Measurements from ENCODE around the gene CCDC86.

The CCDC86 gene

GRCh38 chr11:60870276-60870675 is 28.4 kb downstream of the CCDC86 start:
- H3F3A ChIP-seq (ENCODE audit: control insufficient read depth, insufficient read depth): no peaks in the 10 kb centered on the region
- no peaks in the 10 kb centered on the region for H3K79me2 ChIP-seq (ENCODE audit: control insufficient read depth, low read length)
- H3K4me2 ChIP-seq (ENCODE audit: low read length): no peak overlapping the region
- no peak overlapping the region for H3K4me3 ChIP-seq (ENCODE audit: low read length)
- no peaks in the 10 kb centered on the region for H3K9me2 ChIP-seq (replicated peaks; ENCODE audit: control insufficient read depth, low read length)
- H3K36me3 ChIP-seq (ENCODE audit: control insufficient read depth, low read length): no peaks in the 10 kb centered on the region
- H3K4me1 ChIP-seq (ENCODE audit: control insufficient read depth, low read length): no peaks in the 10 kb centered on the region
- no peaks in the 10 kb centered on the region for H3K27me3 ChIP-seq (ENCODE audit: control insufficient read depth, low read length)
- H3K27ac ChIP-seq (ENCODE audit: low read depth, low read length): no peak overlapping the region
- H4K20me1 ChIP-seq (ENCODE audit: control insufficient read depth, insufficient read depth, low read depth, low read length): no peaks in the 10 kb centered on the region
- H3K9me3 ChIP-seq (ENCODE audit: control insufficient read depth, insufficient read depth, low read length): no peaks in the 10 kb centered on the region
- TF ChIP-seq EZH2phosphoT487 (IDR thresholded peaks at IDR 0.05; ENCODE audit: borderline replicate concordance, low read length): no peak
- TF ChIP-seq, protein P1, sequence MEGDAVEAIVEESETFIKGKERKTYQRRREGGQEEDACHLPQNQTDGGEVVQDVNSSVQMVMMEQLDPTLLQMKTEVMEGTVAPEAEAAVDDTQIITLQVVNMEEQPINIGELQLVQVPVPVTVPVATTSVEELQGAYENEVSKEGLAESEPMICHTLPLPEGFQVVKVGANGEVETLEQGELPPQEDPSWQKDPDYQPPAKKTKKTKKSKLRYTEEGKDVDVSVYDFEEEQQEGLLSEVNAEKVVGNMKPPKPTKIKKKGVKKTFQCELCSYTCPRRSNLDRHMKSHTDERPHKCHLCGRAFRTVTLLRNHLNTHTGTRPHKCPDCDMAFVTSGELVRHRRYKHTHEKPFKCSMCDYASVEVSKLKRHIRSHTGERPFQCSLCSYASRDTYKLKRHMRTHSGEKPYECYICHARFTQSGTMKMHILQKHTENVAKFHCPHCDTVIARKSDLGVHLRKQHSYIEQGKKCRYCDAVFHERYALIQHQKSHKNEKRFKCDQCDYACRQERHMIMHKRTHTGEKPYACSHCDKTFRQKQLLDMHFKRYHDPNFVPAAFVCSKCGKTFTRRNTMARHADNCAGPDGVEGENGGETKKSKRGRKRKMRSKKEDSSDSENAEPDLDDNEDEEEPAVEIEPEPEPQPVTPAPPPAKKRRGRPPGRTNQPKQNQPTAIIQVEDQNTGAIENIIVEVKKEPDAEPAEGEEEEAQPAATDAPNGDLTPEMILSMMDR (IDR thresholded peaks at IDR 0.05; ENCODE audit: low read depth, low read length, poor library complexity, severe bottlenecking): no peak

DNA sequence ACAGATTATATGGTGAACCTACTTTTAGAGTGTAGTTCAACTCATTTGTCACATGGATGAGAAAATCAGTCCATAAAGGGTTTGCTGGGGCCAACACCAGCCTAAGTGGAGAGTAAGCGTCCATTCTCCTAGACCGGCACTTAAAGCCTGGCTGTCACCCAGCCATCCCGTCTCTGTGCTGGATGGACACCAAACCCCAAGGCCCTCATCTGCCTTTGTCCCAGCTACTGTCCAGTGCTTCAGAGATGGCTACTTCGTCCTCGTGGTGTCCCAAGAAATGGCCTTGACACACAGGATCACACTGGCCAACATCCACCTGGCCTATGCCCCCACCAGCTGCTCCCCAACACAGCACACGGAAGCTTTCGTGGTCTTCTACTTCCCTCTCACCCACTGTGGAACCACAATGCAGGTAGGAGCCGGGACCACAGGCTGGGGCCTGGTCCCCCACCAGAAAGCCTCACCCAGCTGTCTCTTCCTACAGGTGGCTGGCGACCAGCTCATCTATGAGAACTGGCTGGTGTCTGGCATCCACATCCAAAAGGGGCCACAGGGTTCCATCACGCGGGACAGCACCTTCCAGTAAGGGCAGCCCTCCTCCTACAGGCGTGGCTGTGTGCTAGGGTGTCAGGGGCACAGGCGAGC is 28.9 kb downstream of the CCDC86 start:
- Histone ChIP-seq H3F3A (ENCODE audit: control insufficient read depth, insufficient read depth) (no peaks in the 10 kb centered on the region), H3K27me3 (ENCODE audit: control insufficient read depth, low read length) (no peaks in the 10 kb centered on the region), H4K20me1 (ENCODE audit: control insufficient read depth, insufficient read depth, low read depth, low read length) (no peaks in the 10 kb centered on the region), H3K9me2 (replicated peaks; ENCODE audit: control insufficient read depth, low read length) (no peaks in the 10 kb centered on the region), H3K27ac (ENCODE audit: low read depth, low read length) (no peak overlapping the region), H3K4me3 (ENCODE audit: low read length) (no peak overlapping the region), H3K9me3 (ENCODE audit: control insufficient read depth, insufficient read depth, low read length) (no peaks in the 10 kb centered on the region), H3K36me3 (ENCODE audit: control insufficient read depth, low read length) (no peaks in the 10 kb centered on the region), H3K79me2 (ENCODE audit: control insufficient read depth, low read length) (no peaks in the 10 kb centered on the region), H3K4me1 (ENCODE audit: control insufficient read depth, low read length) (no peaks in the 10 kb centered on the region), H3K4me2 (ENCODE audit: low read length) (no peak overlapping the region)
- TF ChIP-seq, protein P1 (IDR thresholded peaks at IDR 0.05; ENCODE audit: low read depth, low read length, poor library complexity, severe bottlenecking): no peak
- no peak for TF ChIP-seq EZH2phosphoT487 (IDR thresholded peaks at IDR 0.05; ENCODE audit: borderline replicate concordance, low read length)

DNA sequence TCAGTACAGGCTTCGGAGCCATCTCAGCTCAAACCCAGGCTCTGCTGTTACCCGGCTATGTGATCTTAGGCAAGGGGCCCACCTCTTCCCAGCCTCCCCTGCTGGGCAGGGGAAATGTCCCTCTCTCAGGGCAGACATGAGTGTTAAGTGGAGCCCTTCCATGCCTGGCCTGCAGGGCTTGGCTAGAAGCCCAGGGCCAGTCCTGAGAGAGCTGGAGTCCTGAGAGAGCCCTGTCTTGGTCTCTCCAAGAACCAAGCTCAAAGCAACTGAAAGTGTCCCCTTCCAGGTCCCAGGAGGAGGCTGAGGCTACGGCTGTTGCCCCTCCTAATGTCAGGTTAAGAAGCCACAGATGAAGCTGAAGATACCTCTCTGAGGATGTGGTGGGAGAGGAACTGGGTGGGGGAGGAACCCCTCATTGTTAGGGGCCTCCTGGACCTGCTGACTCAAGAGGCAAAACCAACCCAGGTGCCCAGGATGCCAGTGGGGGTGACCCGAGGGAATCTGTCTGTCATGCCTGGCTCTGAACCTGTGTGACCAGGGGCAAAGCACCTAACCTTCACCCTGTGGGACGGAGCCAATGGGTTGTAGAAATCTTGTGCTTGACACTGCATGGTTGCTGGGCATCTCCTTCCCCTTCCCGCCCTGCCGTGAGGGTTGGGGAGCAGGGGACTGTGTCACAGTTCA is 29.6 kb downstream of the CCDC86 start:
- H3K4me2 ChIP-seq (ENCODE audit: low read length): no peak overlapping the region

More for the DNA sequence above, 29.6 kb downstream of the CCDC86 start:
- TF ChIP-seq, protein P1 (IDR thresholded peaks at IDR 0.05; ENCODE audit: low read depth, low read length, poor library complexity, severe bottlenecking): no peak
- no peak for TF ChIP-seq EZH2phosphoT487 (IDR thresholded peaks at IDR 0.05; ENCODE audit: borderline replicate concordance, low read length)
- H3K9me2 ChIP-seq (replicated peaks; ENCODE audit: control insufficient read depth, low read length): no peaks in the 10 kb centered on the region
- H3F3A ChIP-seq (ENCODE audit: control insufficient read depth, insufficient read depth): no peaks in the 10 kb centered on the region
- no peaks in the 10 kb centered on the region for H3K9me3 ChIP-seq (ENCODE audit: control insufficient read depth, insufficient read depth, low read length)
- no peaks in the 10 kb centered on the region for H3K79me2 ChIP-seq (ENCODE audit: control insufficient read depth, low read length)
- H3K27ac ChIP-seq (ENCODE audit: low read depth, low read length): no peak overlapping the region
- H4K20me1 ChIP-seq (ENCODE audit: control insufficient read depth, insufficient read depth, low read depth, low read length): no peaks in the 10 kb centered on the region
- H3K4me1 ChIP-seq (ENCODE audit: control insufficient read depth, low read length): no peaks in the 10 kb centered on the region
- H3K27me3 ChIP-seq (ENCODE audit: control insufficient read depth, low read length): no peaks in the 10 kb centered on the region
- H3K36me3 ChIP-seq (ENCODE audit: control insufficient read depth, low read length): no peaks in the 10 kb centered on the region
- no peak overlapping the region for H3K4me3 ChIP-seq (ENCODE audit: low read length)

All from DOHH2 (cell line).